Testis (tissue), 2 donors: Measurements from ENCODE around the gene ANAPC1.
"Not testable (repeated sequence)": the region's sequence is repeated elsewhere in the genome, so short reads cannot be mapped to it uniquely, and the experiment has no call there.

Source experiments
- POLR2A ChIP-seq: fragments of 450-650 bp; IDR thresholded peaks from one replicate; pipeline ENCODE4 v1.6.1; 2017; ENCODE audit warnings: antibody characterized with exemption, mild to moderate bottlenecking, moderate library complexity
- TF ChIP-seq, protein P1 (sequence below), 3 experiments: fragments of 450-650 bp in 2 of 3; fragments of 200-600 bp in 1 of 3; sonication (generic) in 1 of 3; IDR thresholded peaks; one replicate each; pipeline ENCODE4 v1.5.1; 2016 to 2019; ENCODE audit warnings: antibody characterized with exemption in 3 of 3, mild to moderate bottlenecking in 2 of 3, moderate library complexity in 1 of 3

DNA sequence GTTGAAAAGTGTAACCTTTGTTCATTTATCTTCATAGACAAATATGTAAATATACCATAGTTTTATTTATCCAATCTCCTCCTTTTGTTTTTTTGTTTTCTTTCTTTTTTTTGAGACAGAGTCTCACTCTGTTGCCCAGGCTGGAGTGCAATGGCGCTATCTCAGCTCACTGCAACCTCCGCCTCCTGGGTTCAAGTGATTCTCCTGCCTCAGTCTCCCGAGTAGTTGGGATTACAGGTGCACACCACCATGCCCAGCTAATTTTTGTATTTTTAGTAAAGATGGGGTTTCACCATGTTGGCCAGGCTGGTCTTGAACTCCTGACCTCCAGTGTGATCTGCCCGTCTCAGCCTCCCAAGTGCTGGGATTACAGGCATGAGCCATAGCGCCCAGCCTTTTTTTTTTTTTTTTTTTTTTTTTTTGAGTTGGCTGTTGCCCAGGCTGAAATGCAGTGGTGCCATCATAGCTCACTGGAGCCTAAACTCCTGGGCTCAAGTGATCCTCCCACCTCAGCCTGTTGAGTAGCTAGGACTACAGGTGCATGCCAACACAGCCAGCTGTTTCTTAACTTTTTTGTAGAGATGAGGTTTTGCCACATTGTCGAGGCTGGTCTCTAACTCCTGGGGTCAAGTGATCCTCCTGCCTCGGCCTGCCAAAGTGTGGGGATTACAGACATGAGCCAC lies 27.4 kb upstream of the ANAPC1 start:
- TF ChIP-seq, protein P1, sequence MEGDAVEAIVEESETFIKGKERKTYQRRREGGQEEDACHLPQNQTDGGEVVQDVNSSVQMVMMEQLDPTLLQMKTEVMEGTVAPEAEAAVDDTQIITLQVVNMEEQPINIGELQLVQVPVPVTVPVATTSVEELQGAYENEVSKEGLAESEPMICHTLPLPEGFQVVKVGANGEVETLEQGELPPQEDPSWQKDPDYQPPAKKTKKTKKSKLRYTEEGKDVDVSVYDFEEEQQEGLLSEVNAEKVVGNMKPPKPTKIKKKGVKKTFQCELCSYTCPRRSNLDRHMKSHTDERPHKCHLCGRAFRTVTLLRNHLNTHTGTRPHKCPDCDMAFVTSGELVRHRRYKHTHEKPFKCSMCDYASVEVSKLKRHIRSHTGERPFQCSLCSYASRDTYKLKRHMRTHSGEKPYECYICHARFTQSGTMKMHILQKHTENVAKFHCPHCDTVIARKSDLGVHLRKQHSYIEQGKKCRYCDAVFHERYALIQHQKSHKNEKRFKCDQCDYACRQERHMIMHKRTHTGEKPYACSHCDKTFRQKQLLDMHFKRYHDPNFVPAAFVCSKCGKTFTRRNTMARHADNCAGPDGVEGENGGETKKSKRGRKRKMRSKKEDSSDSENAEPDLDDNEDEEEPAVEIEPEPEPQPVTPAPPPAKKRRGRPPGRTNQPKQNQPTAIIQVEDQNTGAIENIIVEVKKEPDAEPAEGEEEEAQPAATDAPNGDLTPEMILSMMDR (IDR thresholded peaks at IDR 0.05), result not testable (repeated sequence)
- not testable (repeated sequence) for TF ChIP-seq POLR2A
